ENCODE measurements around the gene PBX1.

DNA sequence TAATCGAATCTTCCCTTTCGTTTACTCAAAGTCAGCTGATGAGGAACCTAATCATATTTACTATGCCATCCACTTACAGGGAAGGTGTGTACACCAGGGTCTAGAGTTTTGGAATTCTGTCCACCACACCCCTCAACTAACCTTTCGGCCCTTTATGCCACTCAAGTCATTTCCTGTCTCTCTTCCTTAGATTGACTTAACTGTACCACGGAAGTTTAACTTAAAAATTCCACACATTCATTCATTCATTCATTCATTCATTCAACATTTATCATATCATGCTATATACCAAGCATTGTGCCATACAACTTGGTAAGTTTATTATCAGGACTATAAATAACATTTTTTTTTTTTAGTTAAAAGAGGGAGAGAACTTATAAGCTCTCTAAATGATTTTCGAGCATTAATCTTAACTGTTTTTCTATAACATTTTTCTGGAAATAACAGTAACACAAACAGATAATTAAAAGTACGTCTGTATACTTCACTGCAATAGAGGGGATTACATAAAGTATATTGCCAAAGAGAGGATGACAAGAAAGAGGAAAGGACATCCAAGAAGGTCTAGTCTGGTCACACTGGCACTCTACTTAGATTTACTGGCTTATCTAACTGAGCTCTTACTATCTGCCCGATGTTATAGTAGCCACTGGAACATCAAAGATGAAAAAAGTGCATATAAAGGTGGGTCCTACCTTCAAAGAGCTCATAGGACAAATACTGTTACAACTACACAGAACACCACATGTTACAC, 243.7 kb downstream of the PBX1 start:
- TF ChIP-seq, protein P1, sequence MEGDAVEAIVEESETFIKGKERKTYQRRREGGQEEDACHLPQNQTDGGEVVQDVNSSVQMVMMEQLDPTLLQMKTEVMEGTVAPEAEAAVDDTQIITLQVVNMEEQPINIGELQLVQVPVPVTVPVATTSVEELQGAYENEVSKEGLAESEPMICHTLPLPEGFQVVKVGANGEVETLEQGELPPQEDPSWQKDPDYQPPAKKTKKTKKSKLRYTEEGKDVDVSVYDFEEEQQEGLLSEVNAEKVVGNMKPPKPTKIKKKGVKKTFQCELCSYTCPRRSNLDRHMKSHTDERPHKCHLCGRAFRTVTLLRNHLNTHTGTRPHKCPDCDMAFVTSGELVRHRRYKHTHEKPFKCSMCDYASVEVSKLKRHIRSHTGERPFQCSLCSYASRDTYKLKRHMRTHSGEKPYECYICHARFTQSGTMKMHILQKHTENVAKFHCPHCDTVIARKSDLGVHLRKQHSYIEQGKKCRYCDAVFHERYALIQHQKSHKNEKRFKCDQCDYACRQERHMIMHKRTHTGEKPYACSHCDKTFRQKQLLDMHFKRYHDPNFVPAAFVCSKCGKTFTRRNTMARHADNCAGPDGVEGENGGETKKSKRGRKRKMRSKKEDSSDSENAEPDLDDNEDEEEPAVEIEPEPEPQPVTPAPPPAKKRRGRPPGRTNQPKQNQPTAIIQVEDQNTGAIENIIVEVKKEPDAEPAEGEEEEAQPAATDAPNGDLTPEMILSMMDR (IDR thresholded peaks at IDR 0.05; ENCODE audit: low read depth, low read length, missing input control): no peak
- TF ChIP-seq, protein P2, sequence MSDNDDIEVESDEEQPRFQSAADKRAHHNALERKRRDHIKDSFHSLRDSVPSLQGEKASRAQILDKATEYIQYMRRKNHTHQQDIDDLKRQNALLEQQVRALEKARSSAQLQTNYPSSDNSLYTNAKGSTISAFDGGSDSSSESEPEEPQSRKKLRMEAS (IDR thresholded peaks at IDR 0.05): no peak
- TF ChIP-seq, protein P3, sequence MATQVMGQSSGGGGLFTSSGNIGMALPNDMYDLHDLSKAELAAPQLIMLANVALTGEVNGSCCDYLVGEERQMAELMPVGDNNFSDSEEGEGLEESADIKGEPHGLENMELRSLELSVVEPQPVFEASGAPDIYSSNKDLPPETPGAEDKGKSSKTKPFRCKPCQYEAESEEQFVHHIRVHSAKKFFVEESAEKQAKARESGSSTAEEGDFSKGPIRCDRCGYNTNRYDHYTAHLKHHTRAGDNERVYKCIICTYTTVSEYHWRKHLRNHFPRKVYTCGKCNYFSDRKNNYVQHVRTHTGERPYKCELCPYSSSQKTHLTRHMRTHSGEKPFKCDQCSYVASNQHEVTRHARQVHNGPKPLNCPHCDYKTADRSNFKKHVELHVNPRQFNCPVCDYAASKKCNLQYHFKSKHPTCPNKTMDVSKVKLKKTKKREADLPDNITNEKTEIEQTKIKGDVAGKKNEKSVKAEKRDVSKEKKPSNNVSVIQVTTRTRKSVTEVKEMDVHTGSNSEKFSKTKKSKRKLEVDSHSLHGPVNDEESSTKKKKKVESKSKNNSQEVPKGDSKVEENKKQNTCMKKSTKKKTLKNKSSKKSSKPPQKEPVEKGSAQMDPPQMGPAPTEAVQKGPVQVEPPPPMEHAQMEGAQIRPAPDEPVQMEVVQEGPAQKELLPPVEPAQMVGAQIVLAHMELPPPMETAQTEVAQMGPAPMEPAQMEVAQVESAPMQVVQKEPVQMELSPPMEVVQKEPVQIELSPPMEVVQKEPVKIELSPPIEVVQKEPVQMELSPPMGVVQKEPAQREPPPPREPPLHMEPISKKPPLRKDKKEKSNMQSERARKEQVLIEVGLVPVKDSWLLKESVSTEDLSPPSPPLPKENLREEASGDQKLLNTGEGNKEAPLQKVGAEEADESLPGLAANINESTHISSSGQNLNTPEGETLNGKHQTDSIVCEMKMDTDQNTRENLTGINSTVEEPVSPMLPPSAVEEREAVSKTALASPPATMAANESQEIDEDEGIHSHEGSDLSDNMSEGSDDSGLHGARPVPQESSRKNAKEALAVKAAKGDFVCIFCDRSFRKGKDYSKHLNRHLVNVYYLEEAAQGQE (IDR thresholded peaks at IDR 0.05): no peak
- no peak for TF ChIP-seq JUND (IDR thresholded peaks at IDR 0.05)
- no peak for TF ChIP-seq EGR1 (IDR thresholded peaks at IDR 0.05; ENCODE audit: low read depth in 2 of 2)
- TF ChIP-seq YY1 (IDR thresholded peaks at IDR 0.05): no peak
- TF ChIP-seq, protein P4, sequence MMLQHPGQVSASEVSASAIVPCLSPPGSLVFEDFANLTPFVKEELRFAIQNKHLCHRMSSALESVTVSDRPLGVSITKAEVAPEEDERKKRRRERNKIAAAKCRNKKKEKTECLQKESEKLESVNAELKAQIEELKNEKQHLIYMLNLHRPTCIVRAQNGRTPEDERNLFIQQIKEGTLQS (IDR thresholded peaks at IDR 0.05): no peak
- TF ChIP-seq RAD21 (IDR thresholded peaks at IDR 0.05): no peak
- no peak for TF ChIP-seq SP1 (IDR thresholded peaks at IDR 0.05)
